ENCODE measurements around the gene CYTH1.

The CYTH1 gene

DNA sequence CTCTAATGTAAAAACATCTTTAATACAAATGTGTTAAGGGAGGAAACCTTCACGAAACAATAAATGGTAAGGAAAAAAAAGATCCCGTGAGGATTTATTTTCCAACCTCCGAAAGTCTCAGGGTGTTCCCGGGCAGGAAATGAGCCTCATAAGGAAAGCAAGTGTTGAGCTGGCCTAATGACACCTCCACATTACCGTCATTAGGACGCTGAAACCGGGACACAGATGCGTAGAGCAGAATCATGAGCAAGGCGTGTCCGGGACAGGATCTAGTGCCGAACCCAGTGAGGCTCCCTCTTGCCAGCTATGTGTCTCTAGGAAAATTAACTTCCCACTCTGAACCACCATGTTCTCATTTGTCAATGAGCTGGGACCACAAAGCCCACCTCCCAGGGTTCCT, 22.7 kb upstream of the CYTH1 start:
- DNase-seq, result no peak

- DNase-seq, result no peak
Observed at GRCh38 chr17:78803186-78803845, 21.2 kb upstream of the CYTH1 start.

GRCh38 chr17:78802459-78802858, 20.4 kb upstream of the CYTH1 start:
- no peak for DNase-seq

GRCh38 chr17:78802008-78802407, 19.9 kb upstream of the CYTH1 start:
- DNase-seq, result no peak

DNA sequence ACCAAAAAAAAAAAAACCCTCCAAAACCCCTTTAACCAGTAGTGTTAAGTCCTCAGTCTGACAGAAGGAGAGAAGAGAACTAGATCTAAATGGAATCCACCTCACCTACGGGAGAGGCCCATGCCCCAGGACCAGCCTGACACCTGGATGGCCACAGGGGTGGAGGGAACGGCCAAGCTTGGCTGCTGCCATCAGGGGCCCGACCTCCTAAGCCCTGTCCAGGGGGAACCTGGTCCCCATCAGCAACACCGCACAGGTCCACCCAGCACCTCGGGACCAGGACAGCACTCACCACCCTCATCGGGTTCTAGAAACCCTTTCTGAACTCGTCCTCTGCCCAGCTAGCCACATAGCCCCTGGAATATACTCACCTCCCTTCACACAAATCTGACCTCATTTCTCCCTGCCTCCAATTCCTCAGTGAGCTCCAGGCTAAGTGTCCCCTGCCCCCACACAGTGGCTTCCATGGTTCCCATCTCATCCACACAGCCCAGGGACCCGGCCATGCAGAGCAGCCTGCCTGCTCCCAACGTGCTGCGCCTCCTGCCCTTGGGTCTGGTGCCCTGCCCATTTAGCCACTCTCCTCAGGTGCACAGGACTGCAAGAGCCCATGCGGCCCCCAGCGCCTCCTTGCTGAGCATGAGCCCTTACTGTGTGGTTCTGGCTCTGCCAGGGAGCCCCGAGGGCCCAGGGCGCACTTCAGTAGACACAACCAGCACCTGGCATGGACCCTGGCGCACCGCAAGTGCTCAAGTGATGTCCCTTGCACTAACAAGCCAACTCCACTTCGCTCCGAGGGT, 18.3 kb upstream of the CYTH1 start:
- no peak for DNase-seq

- no peak for DNase-seq
Observed at GRCh38 chr17:78798695-78799559, 16.9 kb upstream of the CYTH1 start.

GRCh38 chr17:78797691-78798585, 15.9 kb upstream of the CYTH1 start:
- no peak for DNase-seq

GRCh38 chr17:78797213-78797612, 15.1 kb upstream of the CYTH1 start:
- no peak for DNase-seq

- DNase-seq, result no peak
Observed at GRCh38 chr17:78796517-78796900, 14.4 kb upstream of the CYTH1 start.

GRCh38 chr17:78795861-78796516, 13.9 kb upstream of the CYTH1 start:
- DNase-seq, result no peak

- DNase-seq, result no peak
Observed at GRCh38 chr17:78794864-78795640, 13.0 kb upstream of the CYTH1 start.

DNA sequence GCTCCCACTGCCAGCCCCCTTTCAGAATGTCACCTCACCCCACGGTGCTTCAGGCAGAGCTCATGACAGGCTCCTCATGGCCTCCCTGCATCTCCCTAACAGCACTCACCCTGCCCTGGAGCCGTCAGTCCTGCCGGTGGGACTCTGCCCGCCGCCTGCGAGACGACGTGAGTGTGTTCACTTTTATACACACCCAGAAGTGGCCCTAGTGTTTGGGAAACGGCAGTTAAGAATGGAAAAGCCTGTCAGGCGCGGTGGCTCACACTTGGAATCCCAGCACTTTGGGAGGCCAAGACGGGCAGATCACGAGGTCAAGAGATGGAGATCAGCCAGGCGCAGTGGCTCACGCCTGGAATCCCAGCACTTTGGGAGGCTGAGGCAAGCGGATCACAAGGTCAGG, 12.3 kb upstream of the CYTH1 start:
- no peak for DNase-seq

DNA sequence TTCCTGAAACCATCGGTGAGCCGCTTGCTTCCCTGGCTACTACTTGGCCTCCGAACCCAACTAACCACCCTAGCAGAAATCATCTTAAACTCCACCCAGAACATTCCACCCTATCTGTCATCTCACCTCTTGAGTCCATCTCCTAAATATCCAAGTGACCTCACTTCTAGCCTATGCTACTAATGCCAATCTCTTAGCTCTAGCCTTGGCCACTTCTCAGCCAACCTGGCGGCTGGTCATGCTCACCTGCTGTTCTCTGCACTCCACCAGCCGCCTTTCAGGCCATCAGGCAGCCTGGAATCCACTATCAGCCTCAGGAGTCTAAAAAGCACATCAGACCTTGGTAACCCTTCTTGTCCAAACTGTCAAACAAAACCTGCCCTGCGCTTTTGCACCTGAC, 11.9 kb upstream of the CYTH1 start:
- DNase-seq, result no peak

GRCh38 chr17:78793415-78793814, 11.3 kb upstream of the CYTH1 start:
- DNase-seq, result no peak

- no peak for DNase-seq
Observed at GRCh38 chr17:78791840-78792709, 10.0 kb upstream of the CYTH1 start.

DNA sequence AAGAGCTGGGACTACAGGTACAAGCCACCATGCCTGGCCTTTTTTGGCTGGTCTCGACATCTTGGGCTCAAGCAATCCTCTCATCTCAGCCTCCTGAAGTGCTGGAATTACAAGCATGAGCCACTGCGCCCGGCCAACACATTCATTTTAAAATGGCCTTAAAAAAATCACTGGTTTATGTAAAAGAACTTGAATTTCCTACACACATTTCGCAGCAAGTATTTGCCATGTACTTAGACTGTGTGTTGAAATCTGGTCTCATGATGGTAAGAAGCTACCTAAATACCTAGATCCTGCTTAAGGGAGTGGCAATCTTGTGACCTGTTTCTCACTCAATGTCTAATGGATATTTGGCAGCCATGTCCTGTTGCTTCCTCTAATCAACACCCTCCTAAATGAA, 8.5 kb upstream of the CYTH1 start:
- no peak for DNase-seq

DNA sequence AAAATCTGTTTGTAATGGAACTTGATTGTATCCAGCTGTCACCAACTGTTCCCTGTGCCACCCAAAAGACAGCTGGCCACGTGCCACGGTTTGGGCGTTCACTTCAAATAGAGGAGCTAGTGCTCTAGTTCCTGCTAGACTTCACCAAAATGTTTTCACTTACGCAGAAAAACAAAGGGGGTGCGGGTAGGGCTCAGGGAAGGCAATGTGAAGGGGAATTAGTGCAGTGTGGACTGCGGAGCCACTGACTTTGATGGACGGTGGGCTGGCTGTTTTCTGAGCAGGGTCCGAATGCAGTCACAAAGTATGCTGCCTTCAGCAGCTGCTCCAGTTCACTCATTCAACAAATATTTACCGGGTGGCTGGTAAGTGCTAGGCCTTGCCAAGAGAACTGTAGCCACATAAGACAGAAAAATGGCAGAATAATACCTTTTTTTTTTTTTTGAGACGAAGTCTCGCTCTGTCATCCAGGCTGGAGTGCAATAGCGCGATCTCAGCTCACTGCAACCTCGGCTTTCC, 7.6 kb upstream of the CYTH1 start:
- no peak for DNase-seq

DNA sequence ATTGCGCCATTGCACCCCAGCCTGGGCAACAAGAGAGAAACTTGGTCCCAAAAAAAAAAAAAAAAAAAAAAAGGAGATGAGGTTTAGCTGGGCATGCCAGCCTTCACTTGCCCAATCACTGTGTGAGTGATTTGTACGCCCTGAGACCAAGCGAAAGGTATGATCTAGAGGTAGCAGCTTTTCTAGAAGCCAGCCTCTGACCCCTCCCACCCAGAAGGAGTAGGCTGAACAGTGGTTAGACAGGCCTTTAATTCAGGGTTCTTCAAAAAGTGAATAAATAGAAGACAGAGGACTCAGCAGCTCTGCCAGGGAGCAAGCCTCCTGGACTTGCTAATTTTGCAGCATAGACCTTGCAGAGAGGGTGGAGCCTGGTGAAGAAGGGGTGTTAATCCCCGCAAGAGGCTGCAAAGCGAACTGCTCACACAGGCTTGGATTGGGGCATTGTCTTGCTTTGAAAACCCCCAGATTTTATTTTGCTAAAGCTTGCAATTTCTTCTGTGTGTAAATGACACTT, 7.1 kb upstream of the CYTH1 start:
- no peak for DNase-seq

- no peak for DNase-seq
Observed at GRCh38 chr17:78788451-78788850, 6.4 kb upstream of the CYTH1 start.

DNA sequence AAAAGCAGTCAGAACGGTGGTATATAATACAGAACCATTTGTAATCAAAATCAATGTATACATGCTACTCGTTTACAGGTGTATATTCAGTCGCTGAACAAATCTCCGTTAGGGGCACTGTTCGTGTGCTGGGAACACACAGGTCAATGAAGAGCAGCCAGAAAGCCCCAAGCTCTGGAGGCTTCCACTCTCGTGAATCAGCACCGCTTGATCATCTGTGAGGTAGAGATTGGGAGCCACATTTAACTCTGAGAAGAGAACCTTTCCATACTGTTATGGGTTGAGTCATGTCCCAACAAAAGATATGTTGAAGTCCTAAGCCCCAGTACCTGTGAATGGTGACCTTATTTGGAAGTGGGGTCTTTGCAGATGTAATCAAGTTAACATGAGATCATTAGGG, 5.4 kb upstream of the CYTH1 start:
- no peak for DNase-seq
